Cardiac septum (tissue), 1 donor: ENCODE data around the gene UNC45A. TPM values are rescaled to one million over a fixed set of nuclear protein-coding genes. Genes with fewer than 3 reads are reported as not detected.

Experiments used
- DNase-seq: peaks from one replicate; pipeline ENCODE4 v3.0.0-alpha.2; 2020; ENCODE audit warnings: low spot score
- intact Hi-C: fragments of 100-400 bp; cut with DNase I; formaldehyde crosslinking; loops from one replicate; pipeline ENCODE4 v1.14.0; 2022
- total RNA-seq: library from RNA; stranded (reverse); fragmentation: NEBNext Ultra II Directional; extraction: Animal tissue kit (Norgen Biotek cat#: 25700); gene quantifications from one replicate; pipeline ENCODE4 v1.2.1, GENCODE V29; 2021
- donor health status: DM: no; HTN: no; CAD: no.

UNC45A gene
- total RNA-seq, 1 donor from 2014 or later = 27.2 TPM

DNA sequence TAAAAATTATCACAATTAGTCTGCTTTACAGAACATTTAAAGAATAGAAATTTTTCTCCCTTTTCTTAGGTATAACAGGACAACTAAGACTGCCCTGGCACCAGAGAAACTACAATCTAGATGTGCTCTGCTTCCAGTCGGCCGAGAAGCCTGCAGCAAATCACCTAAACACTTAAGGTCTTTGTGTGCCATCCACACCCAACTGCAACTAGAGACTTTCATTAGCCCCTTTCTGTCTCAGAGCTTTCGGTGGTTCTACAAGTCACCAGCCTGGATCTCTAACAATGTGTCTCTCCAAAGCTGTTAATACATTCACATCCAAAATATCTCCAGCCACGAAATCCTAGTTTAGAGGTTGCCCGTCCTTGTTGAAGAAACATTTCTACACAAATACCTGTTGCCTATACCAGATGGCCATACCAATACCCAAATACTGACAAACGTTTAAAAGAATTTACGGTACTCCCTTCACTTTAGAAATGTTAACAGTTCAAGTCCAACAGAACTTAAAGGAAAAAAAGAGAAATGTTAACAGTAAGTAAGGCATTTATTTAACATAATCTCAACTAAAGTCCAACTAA lies 52.6 kb downstream of the UNC45A start:
- DNase-seq = no peak
- intact Hi-C loops = no loop called here

DNA sequence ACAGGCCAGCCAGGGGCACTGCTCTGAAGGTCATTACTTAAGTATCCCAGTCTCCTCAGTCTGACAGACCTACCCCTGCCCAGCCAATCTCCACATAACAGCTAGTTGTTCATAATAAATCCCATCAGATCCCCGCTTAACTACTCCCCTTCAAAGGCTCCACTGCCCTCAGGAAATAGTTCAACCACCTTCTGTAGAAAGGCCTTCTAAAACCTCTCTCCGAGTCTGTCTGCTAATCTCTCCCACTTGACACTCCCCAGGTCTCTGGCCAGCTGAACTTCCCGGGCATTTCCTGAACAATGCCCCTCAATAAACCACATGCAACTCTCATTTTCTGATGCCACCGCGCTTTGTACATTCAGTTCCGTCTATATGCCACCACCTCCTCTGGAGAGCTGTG lies 53.2 kb downstream of the UNC45A start:
- intact Hi-C loops = no loop called here
- DNase-seq = no peak

DNA sequence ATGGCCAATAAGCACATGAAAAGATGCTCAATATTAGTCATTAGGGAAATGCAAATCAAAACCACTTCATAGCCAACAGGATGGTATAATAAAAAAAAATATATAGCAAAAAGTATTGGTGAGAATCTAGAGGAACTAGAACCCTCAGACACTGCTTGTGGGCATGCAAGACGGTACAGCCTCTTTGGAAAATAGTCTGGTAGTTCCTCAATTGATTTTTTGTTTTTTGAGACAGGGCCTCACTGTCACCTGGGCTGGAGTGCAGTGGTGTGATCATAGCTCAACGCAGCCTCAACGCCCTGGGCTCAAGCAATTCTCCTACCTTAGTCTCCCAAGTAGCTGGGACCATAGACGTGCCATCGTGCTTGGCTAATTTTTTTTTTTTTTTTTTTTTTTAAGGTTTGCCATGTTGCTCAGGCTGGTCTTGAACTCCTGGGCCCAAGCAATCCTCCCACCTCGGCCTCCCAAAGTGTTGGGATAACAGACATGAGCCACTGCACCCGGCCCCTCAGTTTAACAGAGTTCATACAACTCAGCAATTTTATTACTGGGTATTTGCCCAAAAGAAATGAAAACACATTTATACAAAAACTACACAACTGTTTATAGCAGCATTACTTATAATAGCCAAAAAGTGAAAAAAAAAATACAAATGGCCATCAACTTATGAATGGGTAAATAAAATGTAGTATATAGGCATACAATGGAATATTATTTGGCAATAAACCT lies 54.1 kb downstream of the UNC45A start:
- intact Hi-C loops = no loop called here
- DNase-seq = no peak

DNA sequence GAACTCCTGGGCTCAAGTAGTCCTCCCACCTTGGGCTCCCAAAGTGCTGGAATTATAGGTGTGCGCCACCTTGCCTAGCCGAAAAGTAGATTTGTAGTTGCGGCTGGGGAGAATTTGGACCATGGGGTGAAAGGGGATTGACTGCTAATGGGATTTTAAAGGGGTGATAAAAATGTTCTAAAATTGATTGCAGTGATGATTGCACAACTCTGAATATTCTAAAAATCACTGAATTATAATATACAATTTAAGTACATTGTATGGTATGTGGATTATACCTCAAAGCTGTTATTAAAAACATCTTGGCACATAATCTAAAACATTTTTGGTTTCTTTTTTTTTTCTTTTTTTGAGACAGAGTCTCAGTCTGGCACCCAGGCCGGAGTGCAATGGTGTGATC lies 55.4 kb downstream of the UNC45A start:
- intact Hi-C loops = no loop called here
- no peak for DNase-seq

DNA sequence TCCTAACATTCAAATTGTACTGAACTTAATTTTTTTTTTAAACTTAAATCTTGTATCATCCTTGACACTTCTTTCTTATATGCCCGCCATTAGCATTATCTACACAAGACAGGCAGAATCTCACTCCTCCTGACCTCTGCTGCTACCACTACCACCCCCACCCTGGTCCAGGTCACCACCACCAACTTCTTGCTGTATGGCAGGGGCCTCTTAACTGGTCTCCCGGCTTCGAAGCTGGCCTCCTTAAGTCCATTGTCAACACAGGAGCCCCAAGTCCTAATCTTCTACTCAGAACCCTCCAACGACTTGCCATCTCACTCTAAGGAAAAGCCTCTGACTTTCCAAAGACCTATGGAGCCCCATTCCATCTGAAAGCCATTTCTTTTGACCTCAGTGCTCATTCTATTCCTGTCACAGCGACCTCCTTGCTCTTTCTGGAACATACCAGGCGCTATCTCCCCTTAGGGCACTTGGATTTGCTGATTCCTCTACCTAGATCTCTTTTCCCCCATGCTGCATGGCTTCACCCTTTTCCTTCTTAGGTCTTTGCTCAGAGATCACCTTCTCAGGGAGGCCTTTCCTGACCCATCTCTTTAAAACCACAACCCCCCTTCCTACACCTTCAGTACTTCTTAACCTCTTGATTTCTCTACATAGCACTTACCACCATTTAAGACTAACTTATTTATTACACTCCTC lies 56.7 kb downstream of the UNC45A start:
- intact Hi-C loops = no loop called here
- no peak for DNase-seq

DNA sequence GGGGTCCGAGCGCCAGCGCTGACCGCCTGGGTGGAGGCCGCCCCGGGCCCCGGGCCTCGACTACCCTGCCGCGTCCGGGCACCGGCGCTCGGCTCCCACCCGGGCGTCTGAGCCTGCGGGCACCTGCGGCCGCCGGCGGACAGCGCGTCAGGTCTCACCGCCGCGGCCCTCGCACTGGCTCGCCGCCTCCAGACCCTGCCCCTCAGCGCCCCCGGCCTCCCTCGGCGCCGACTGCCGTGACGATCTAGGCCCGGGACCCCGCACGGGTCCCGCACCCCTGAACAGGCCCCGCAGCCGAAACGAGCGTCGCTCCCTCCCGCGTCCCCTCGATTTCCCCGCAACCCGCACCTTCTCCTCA lies 59.0 kb downstream of the UNC45A start:
- intact Hi-C loops = loop anchor here (2.0 kb wide), 1 partner anchor 37 kb away; no protein-coding TSS in a partner anchor
- DNase-seq = no peak

DNA sequence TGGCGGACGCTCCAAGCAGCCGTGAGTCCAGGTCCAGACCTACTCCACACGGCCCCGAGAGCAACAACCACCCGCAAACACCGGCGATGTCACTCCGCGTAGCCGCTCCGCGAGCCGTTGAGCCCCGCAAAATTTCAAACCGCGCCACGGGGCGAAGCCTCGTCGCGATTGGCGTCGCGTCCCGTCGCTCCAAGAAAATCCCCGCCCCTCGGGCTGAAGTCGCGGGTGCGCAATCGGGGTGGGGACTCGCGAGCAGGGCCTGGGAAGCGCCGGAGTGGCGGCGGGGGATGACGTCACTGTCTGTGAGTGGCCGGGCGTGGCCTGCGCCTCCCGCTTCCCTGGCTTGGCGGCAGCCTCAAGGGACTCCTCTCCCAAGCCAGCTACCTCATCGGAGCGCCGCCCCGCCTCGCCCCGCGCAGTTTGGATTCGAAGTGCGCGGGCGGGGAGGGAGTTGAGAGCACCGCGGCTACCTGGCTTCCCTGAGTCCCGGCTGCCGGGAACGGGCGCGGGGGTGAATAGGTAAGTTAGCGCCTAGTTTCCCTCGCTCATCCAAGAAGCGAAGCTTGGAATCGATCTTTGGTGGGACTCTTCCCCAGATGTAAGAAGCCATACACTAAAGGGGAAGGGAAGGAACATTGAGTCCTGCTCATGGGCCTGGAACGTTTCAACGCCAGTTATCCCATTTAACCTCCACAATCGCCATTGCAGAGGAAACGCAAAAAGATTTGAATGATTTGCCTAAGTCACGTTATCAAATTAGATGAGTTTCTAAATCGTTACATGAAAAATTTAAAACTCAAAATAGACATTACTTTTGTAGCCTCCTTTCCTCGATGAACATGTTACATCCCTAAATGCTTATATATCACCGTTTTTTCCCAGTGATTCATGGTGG lies 59.6 kb downstream of the UNC45A start, which contains the start of gene PRC1:
Gene PRC1, minus strand, starts transcription at position 119 of the 895 bp plus-strand sequence. Its CDS starts 118 bp downstream, at position 1.
- intact Hi-C loops = loop anchor here (2.0 kb wide), 1 partner anchor 38 kb away; no protein-coding TSS in a partner anchor
- peak; percentile 100 for DNase-seq

DNA sequence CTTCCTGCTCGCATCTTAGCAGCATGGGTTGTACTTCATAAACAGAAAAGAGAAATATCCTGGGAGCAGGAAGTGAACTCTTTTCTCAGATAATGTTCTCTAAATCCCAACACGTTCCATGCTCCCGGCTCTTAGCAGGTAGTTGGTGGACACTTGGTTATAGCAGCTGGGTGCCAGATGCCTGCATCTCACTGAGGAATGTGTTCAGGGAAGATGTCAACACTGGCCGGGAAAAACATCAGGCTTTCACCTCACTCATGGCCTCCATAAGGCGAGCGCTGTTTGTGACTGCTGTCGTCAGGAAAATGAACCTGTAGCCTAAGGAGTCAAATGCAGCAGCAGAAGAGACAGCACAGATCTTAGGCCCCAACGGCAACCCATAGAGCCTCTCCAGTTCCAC lies 63.7 kb downstream of the UNC45A start:
- intact Hi-C loops = no loop called here
- DNase-seq = no peak

DNA sequence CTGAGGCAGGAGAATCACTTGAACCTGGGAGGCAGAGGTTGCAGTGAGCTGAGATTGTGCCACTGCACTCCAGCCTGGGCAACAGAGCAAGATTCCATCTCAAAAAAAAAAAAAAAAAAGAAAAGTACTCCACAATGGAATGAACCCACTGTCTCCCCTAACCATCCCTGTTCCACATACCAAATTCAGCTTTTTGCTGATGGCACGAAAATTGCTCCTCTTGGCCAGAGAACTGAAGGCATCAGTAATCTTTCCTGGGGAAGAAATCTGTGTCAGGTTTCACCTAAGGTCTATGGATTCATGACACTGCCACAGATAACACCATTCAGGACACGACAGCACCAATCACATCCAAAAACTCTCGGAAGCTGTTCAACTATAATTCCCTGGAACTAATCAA lies 66.1 kb downstream of the UNC45A start:
- intact Hi-C loops = no loop called here
- DNase-seq = no peak

Other genes with a start within 250 kb of the UNC45A start
- 0.75 TPM for gene BLM, start 217.9 kb upstream of the UNC45A start, total RNA-seq
- gene FURIN, start 66.7 kb upstream of the UNC45A start, total RNA-seq = 43.9 TPM
- gene FES, start 50.8 kb upstream of the UNC45A start, total RNA-seq = 16.2 TPM
- 73.3 TPM for gene MAN2A2, start 32.0 kb upstream of the UNC45A start, total RNA-seq
- gene HDDC3, start 2.7 kb upstream of the UNC45A start, total RNA-seq = 11.8 TPM
- 10.8 TPM for gene RCCD1, start 19.6 kb downstream of the UNC45A start, total RNA-seq
- 3.1 TPM for gene PRC1, start 59.2 kb downstream of the UNC45A start, total RNA-seq
- 6.8 TPM for gene VPS33B, start 87.3 kb downstream of the UNC45A start, total RNA-seq
- 3.7 TPM for gene SV2B, start 165.0 kb downstream of the UNC45A start, total RNA-seq